Stimulated activated CD4-positive, alpha-beta T cell treated with anti-CD3 and anti-CD28 coated beads, Interleukin-4, amount 100 ng/mL, for 24 hours (primary cell): ENCODE results near the gene COL4A3.

Source experiments
- DNase-seq: peaks from one replicate; pipeline ENCODE4 v3.0.0-alpha.2; 2020

COL4A3 gene

GRCh38 chr2:227348324-227348723, 183.9 kb downstream of the COL4A3 start:
- DNase-seq, result no peak

DNA sequence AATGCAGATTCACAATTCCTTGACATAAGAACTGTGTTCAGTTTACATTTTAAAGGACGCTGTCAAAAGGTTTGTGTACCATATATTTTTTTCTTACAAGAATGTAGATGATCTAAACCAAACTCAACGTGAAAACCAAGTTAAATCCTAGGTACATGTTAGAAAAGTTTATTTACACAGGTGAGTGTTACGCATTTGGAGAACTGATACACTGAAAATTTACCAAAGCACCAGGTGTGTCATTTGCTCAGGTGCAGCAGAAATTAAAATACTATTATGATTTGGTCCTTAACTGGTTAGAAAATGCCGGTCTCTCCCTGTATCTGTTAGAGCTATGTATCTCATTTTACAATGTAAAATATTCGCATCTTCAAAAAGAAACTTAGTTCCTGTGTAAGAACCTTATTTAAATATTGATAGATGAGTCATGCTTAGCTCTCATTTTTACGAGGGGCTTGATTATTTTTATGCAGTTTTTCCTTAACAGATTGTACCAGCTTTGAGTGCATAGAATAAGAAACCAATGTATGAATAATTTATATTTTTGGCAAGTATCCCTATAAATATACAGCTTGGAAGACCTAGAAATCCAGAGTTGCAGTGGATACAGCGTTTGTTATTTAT, 185.7 kb downstream of the COL4A3 start:
- no peak for DNase-seq

- DNase-seq, result no peak
These were observed 187.2 kb downstream of the COL4A3 start for GRCh38 chr2:227351639-227352038.

DNA sequence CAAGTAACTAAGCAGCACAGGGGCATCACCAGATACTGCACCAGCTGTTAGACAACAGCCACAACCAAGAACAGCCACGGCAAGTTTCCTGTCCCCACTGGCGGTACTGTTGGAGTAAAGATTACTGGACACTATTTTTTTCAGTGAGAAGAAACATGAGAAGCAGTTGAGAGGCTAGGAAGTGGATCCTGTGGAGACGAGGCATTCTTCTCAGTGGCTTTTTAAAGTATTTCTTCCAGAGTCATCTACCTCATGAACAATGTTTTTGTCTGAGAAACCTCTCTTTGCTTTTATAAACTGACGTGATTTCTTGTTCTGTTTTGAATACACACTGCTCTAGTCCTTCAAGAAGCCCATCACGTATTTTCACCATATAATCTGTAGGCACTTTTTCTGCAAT, 195.9 kb downstream of the COL4A3 start:
- no peak for DNase-seq

DNA sequence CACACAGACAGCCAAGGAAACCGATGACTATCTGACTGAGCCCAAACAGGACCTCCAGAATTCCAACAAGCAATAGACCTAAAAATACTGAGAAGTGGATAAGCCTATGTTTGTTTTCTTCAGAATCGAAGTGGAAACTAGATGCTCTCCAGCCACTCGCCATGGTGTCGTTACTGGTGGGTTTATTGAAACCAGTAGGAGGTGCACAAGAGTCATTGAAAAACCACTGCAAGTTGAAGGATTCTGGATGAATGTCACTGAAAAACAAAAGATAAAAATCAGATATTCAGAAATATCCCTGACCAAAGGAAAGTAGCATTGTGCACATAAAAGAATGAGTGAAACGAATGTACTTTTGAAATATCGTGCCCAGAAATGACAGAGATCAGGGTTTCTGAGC, 199.3 kb downstream of the COL4A3 start:
- DNase-seq, result peak; percentile 11
